WTC11 (cell line): ENCODE data around the gene ARHGAP10.

Experiments
- E2F1 ChIP-seq: sonication (generic); formaldehyde crosslinking; IDR thresholded peaks from 2 replicates; pipeline ENCODE4 v1.8.0; 2022; ENCODE audit warnings: mild to moderate bottlenecking, missing genetic modification reagents
- TF ChIP-seq, protein P1 (sequence below): fragments of 200-600 bp; IDR thresholded peaks from 2 replicates; pipeline ENCODE4 v1.8.0; 2022; ENCODE audit warnings: antibody characterized with exemption

DNA sequence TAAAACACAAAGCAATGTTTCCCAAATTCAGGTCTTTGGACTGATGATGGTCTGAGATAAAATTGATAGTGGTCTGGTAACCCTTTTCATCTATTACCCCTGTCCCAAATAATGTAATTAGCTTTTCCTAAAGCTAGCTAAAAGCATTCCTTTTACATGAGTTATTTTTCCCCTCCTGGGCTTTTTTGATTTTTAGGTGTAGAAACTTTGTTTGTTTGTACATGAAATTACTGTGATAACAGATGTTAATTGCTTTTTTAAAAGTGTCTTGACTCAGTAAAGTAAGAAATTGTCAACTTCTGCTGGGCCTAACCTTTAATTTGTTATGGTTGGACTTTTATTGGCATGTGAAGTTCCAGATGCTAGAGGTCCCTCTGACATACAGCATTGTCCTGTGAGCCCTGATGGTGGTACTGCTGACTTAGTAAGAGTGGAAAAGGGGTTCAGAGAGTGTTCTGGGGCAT lies 145.5 kb downstream of the ARHGAP10 start:
- TF ChIP-seq, protein P1, sequence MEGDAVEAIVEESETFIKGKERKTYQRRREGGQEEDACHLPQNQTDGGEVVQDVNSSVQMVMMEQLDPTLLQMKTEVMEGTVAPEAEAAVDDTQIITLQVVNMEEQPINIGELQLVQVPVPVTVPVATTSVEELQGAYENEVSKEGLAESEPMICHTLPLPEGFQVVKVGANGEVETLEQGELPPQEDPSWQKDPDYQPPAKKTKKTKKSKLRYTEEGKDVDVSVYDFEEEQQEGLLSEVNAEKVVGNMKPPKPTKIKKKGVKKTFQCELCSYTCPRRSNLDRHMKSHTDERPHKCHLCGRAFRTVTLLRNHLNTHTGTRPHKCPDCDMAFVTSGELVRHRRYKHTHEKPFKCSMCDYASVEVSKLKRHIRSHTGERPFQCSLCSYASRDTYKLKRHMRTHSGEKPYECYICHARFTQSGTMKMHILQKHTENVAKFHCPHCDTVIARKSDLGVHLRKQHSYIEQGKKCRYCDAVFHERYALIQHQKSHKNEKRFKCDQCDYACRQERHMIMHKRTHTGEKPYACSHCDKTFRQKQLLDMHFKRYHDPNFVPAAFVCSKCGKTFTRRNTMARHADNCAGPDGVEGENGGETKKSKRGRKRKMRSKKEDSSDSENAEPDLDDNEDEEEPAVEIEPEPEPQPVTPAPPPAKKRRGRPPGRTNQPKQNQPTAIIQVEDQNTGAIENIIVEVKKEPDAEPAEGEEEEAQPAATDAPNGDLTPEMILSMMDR: no peak
- TF ChIP-seq E2F1: no peak
